GM12875 (cell line): Measurements from ENCODE around the gene MAPRE3.

Experiments
- H3K4me3 ChIP-seq: one replicate; pipeline ENCODE4 v1.5.1; 2011; ENCODE audit warnings: low read depth, low read length, control low read depth
- TF ChIP-seq, protein P1 (sequence below): IDR thresholded peaks from 2 replicates; pipeline ENCODE4 v1.5.1; 2011; ENCODE audit warnings: low read depth, mild to moderate bottlenecking, control low read depth, inconsistent platforms, low read length, moderate library complexity, borderline replicate concordance; ENCODE audit not compliant: insufficient read depth

The MAPRE3 gene

DNA sequence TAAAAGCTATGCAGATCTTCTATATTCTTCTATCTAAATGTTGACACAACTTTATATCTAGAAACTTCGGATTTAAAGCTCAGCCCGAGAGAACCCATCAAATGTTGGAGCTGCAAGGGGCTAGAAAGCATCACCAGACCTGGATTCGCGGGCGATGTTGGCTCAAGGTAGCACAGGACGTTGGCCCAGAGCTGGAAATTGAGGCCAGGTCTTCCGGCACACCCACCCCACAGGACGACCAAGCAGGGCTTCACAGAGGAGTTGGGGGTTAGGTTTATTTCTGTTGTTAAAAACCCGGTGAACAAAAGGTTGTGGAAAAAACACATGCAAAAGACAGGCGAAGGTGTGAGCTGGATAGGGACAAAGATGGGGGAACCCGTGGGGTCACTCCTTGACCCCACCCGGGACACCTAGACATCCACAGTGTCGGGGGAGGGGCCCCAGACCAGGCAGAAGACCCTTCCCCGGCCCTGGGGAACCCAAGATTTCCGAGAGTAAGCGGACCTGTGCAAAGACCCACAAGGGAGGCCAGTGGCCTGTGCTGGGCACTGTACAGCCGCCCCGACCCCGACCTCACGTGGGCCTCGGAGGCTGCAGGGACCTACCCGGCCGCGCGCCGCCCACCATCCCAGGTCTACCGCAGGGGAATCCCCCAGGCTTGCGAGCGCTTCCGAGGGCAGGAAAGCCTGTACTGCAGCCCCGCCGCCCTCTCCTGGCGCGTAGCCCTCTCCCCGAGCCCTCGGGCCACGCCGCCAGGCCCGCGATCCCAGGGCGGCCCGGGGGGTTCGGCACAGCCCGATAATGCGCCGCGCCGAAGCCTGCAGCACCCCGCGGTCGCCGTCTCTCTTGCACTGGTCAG lies 79.2 kb downstream of the MAPRE3 start:
- H3K4me3 ChIP-seq = peak overlapping the region; percentile 65
- TF ChIP-seq, protein P1, sequence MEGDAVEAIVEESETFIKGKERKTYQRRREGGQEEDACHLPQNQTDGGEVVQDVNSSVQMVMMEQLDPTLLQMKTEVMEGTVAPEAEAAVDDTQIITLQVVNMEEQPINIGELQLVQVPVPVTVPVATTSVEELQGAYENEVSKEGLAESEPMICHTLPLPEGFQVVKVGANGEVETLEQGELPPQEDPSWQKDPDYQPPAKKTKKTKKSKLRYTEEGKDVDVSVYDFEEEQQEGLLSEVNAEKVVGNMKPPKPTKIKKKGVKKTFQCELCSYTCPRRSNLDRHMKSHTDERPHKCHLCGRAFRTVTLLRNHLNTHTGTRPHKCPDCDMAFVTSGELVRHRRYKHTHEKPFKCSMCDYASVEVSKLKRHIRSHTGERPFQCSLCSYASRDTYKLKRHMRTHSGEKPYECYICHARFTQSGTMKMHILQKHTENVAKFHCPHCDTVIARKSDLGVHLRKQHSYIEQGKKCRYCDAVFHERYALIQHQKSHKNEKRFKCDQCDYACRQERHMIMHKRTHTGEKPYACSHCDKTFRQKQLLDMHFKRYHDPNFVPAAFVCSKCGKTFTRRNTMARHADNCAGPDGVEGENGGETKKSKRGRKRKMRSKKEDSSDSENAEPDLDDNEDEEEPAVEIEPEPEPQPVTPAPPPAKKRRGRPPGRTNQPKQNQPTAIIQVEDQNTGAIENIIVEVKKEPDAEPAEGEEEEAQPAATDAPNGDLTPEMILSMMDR = no peak

DNA sequence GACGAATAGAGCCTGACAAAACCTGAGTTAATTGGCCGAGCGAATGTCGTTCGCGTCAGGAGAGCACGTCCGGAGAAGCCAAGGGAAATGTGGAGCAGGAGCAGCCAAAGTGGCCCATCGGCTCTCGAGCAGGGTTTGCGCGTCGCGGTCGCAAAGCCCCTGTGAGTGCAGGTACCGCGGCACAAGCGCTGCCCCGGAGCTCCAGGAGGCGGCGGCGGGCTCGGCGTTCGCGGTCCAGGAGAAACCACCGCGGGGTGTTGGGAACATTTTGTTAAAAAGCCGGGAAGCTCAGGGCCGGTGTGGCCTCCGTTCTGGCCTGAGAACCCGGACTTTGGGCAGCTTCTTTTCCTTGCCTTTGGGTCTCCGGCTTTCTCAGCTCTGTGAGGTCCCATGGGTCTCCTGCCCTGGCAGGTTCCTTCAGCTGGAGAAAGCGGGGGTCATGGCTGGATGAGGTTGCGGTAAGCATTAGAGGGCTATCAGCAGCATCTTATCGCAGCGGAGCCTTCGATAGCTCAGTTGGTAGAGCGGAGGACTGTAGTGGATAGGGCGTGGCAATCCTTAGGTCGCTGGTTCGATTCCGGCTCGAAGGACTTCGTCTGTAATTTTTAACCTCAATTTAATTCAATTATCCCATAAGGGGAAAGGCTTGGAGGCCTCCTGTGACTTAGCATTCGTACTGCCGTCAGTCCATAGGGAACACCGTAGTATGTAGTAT lies 80.0 kb downstream of the MAPRE3 start:
- TF ChIP-seq, protein P1 = peak; percentile 27; the same call in 1 of the 2 replicates
- H3K4me3 ChIP-seq = peak overlapping the region; percentile 65

DNA sequence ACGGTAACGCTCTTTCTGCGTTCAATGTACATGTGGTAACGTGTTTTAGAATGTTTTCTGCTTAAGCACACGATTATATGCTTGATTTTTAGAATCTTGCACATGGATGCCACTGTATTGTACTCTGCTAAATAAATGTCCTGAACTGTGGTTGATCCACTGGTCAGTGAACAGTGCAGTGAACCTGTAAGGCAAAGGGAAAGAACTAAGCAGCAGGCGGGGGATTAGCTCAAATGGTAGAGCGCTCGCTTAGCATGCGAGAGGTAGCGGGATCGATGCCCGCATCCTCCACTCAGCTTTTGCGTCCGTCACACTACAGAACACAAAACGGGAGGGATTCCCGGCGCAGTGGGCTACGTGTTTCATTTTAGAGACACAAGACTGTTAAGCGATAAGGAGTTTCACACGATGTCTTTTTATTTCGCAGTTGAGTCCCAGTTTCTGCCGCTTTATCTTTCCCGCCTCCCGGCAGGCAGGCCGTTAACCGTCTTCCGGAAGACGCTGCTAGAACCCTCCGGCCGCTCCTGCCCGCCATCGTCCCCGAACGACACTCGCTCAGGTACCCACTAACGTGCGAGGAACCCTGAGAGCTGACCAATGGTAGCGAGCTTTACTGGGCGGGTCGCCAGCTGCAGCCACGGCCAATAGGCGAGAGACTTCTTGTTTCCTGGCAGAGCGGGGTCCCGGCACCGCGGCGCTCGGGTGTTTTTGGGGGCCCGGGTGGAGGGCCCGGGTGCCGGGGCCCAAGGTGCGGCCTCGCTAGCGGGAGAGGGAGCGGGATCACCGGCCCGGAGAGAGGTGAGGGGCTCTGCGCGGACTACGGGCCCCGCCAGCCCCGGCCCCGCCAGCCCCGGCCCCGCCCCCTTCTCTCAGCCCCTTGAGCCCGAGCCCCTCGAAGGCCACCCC lies 80.8 kb downstream of the MAPRE3 start, which contains the start of gene AGBL5:
AGBL5 (plus strand) TSS at position 673 of the 906 bp plus-strand sequence. CDS start 1,291 bp downstream, outside the sequence.
- TF ChIP-seq, protein P1 = no peak
- peak within 1 kb of the TSS; percentile 65 for H3K4me3 ChIP-seq

DNA sequence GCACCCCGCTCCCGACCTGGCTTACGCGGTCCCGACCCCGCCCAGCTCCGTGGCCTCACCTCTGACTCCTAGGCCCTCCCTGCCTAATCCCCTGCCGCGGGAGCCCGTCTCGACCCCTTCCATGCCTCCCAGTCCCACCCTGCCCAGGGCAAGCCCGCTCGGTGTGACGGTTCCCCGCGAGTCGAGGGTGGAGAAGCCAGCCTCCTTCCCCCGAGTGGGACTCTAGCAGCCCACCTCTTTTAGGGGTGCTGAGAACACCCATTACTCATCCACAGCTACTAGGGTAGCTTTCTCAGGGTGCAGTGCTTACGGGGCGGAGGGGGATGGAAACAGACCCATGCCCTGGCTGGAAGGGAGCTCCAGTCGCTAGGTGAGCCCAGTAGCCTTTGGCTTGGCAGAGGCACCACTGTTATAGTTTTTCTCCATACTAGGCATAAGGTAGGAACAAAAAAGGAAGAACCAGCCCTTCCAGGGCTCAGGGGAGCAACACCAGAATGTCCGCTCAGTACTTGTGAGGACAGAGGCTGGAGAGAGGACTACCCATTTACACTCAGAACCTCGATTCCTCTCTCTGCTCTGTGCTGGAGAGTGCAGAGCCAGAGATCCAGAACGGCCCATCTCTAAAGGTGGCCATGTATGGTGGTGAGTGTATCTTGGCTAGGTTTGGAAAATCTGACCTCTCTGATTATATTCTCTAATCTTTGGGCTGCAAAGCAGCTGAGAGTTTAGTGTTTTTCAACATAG lies 81.6 kb downstream of the MAPRE3 start:
- TF ChIP-seq, protein P1 = no peak
- peak overlapping the region; percentile 63 for H3K4me3 ChIP-seq

DNA sequence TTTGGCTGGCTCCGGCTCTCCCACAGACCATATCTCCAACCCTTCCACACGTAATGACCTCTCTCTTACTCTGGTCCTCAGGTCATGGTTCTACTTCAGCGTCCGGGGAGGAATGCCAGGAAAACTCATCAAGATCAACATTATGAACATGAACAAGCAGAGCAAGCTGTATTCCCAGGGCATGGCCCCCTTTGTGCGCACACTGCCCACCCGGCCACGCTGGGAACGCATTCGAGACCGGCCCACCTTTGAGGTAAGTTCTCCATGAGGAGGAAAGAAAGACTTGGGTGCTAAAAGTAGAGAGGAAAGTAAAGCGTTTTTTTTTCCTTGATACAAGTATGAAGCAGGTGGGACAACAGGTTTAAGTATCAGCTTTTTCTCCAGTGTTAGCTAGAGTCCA lies 82.9 kb downstream of the MAPRE3 start:
- TF ChIP-seq, protein P1 = no peak
- no peak overlapping the region for H3K4me3 ChIP-seq

DNA sequence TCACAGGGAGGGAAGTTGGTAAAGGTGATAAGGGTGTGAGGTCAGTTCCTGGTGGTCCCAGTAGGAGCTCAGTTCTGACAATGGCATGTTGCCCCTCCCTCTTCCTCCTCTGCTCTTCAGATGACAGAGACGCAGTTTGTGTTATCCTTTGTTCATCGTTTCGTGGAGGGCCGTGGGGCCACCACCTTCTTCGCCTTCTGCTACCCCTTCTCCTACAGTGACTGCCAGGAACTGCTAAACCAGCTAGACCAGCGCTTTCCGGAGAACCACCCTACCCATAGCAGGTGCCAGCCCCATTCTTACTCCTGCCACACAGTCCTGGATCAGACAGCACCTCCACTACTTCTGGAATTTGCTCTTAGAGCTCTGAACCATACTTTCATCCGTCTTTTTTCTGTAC lies 83.3 kb downstream of the MAPRE3 start:
- TF ChIP-seq, protein P1 = no peak
- H3K4me3 ChIP-seq = no peak overlapping the region
